Heart left ventricle (tissue), 13 donors: Measurements from ENCODE around the gene PTRH1.

Experiments used
- POLR2A ChIP-seq, 2 donors: fragments of 450-650 bp; IDR thresholded peaks; one replicate each; pipeline ENCODE4 v1.6.1; 2017; ENCODE audit warnings: antibody characterized with exemption in 2 of 2, mild to moderate bottlenecking in 2 of 2, moderate library complexity in 2 of 2
- TF ChIP-seq, protein P1 (sequence below), 12 donors: fragments of 200-600 bp; sonication (generic) in 4 of 12; IDR thresholded peaks; one replicate each; pipeline versions ENCODE4 v1.5.0 to v1.8.0; 2018 to 2022; ENCODE audit warnings: antibody characterized with exemption in 12 of 12, mild to moderate bottlenecking in 5 of 12
- donor health status: ischemic (EF 13 %, LVEDD 7.1; RV severe dilation, severe dysfunction).
- donor health status: DM: no; HTN: yes; CAD: no.
- donor health status: DM: no; HTN: no; CAD: no.
- donor health status: ischemic (EF 25% LVEDD 6.9; RV normal size, moderate dysfunction).
- donor health status: ischemic (EF 25% LVEDD 5.7; RV mildly dilated, moderate dysfunction).
- donor health status: ischemic (EF 35%, LVEDD 5.7; RV mildly dilated, moderate dysfunction).
- donor health status: nonischemic (EF 11% LVEDD 7.7; RV severe dilation, severe dysfunction).
- donor health status: DM: yes; HTN: yes; CAD: no.
- donor health status: PGD.
- donor health status: ischemic (EF 29% LVEDD 5.4; RV normal size, mild dysfunction).
- donor health status: nonischemic (EF 23%, LVEDD 6.1; RV moderate dilation, normal function).

GRCh38 chr9:127690735-127691134, 24.7 kb downstream of the PTRH1 start:
- TF ChIP-seq, protein P1, sequence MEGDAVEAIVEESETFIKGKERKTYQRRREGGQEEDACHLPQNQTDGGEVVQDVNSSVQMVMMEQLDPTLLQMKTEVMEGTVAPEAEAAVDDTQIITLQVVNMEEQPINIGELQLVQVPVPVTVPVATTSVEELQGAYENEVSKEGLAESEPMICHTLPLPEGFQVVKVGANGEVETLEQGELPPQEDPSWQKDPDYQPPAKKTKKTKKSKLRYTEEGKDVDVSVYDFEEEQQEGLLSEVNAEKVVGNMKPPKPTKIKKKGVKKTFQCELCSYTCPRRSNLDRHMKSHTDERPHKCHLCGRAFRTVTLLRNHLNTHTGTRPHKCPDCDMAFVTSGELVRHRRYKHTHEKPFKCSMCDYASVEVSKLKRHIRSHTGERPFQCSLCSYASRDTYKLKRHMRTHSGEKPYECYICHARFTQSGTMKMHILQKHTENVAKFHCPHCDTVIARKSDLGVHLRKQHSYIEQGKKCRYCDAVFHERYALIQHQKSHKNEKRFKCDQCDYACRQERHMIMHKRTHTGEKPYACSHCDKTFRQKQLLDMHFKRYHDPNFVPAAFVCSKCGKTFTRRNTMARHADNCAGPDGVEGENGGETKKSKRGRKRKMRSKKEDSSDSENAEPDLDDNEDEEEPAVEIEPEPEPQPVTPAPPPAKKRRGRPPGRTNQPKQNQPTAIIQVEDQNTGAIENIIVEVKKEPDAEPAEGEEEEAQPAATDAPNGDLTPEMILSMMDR (IDR thresholded peaks at IDR 0.05), result no peak
- no peak for TF ChIP-seq POLR2A (IDR thresholded peaks at IDR 0.05)
